ENCODE data around the gene SLC30A1.

Gene SLC30A1

GRCh38 chr1:211534545-211535291 is 44.2 kb downstream of the SLC30A1 start:
- H3K36me3 Mint-ChIP-seq (ENCODE audit: low read depth) = no peaks in the 10 kb centered on the region
- no peak overlapping the region for H3K4me3 Mint-ChIP-seq
- no peak overlapping the region for H3K27ac Mint-ChIP-seq
- H3K27me3 Mint-ChIP-seq (ENCODE audit: low read depth) = peaks cover under 1% of the 10 kb centered on the region
- no peaks in the 10 kb centered on the region for H3K9me3 Mint-ChIP-seq
- H3K4me1 Mint-ChIP-seq (ENCODE audit: low read depth) = peaks cover 3% of the 10 kb centered on the region

GRCh38 chr1:211532088-211532444 is 46.9 kb downstream of the SLC30A1 start:
- Mint-ChIP-seq H3K4me1 (ENCODE audit: low read depth) (peaks cover 15% of the 10 kb centered on the region), H3K9me3 (no peaks in the 10 kb centered on the region), H3K27ac (no peak overlapping the region), H3K27me3 (ENCODE audit: low read depth) (peaks cover 5% of the 10 kb centered on the region), H3K36me3 (ENCODE audit: low read depth) (no peaks in the 10 kb centered on the region), H3K4me3 (no peak overlapping the region)

- Mint-ChIP-seq H3K36me3 (ENCODE audit: low read depth) (no peaks in the 10 kb centered on the region), H3K27ac (no peak overlapping the region), H3K9me3 (no peaks in the 10 kb centered on the region), H3K27me3 (ENCODE audit: low read depth) (peaks cover 5% of the 10 kb centered on the region), H3K4me3 (no peak overlapping the region), H3K4me1 (ENCODE audit: low read depth) (peaks cover 19% of the 10 kb centered on the region)
Measured at GRCh38 chr1:211531194-211532087, 47.5 kb downstream of the SLC30A1 start.

- no peak overlapping the region for H3K27ac Mint-ChIP-seq
- H3K9me3 Mint-ChIP-seq = no peaks in the 10 kb centered on the region
- peaks cover 19% of the 10 kb centered on the region for H3K4me1 Mint-ChIP-seq (ENCODE audit: low read depth)
Measured at GRCh38 chr1:211530102-211530501, 48.9 kb downstream of the SLC30A1 start.

GRCh38 chr1:211529453-211529852 is 49.5 kb downstream of the SLC30A1 start:
- Mint-ChIP-seq H3K4me1 (ENCODE audit: low read depth) (peaks cover 19% of the 10 kb centered on the region), H3K27ac (no peak overlapping the region), H3K9me3 (no peaks in the 10 kb centered on the region), H3K27me3 (ENCODE audit: low read depth) (peaks cover 5% of the 10 kb centered on the region), H3K36me3 (ENCODE audit: low read depth) (no peaks in the 10 kb centered on the region), H3K4me3 (no peak overlapping the region)

More at GRCh38 chr1:211530102-211530501, 48.9 kb downstream of the SLC30A1 start:
- Mint-ChIP-seq H3K36me3 (ENCODE audit: low read depth) (no peaks in the 10 kb centered on the region), H3K27me3 (ENCODE audit: low read depth) (peaks cover 5% of the 10 kb centered on the region), H3K4me3 (no peak overlapping the region)

GRCh38 chr1:211529011-211529410 is 50.0 kb downstream of the SLC30A1 start:
- Mint-ChIP-seq H3K4me3 (no peak overlapping the region), H3K4me1 (ENCODE audit: low read depth) (peaks cover 19% of the 10 kb centered on the region), H3K27me3 (ENCODE audit: low read depth) (peaks cover 5% of the 10 kb centered on the region), H3K9me3 (no peaks in the 10 kb centered on the region), H3K27ac (no peak overlapping the region), H3K36me3 (ENCODE audit: low read depth) (no peaks in the 10 kb centered on the region)

GRCh38 chr1:211527888-211528287 is 51.1 kb downstream of the SLC30A1 start:
- no peaks in the 10 kb centered on the region for H3K36me3 Mint-ChIP-seq (ENCODE audit: low read depth)
- H3K4me1 Mint-ChIP-seq (ENCODE audit: low read depth) = peaks cover 19% of the 10 kb centered on the region
- no peak overlapping the region for H3K4me3 Mint-ChIP-seq
- peaks cover 5% of the 10 kb centered on the region for H3K27me3 Mint-ChIP-seq (ENCODE audit: low read depth)
- H3K9me3 Mint-ChIP-seq = no peaks in the 10 kb centered on the region
- no peak overlapping the region for H3K27ac Mint-ChIP-seq

GRCh38 chr1:211527006-211527405 is 52.0 kb downstream of the SLC30A1 start:
- Mint-ChIP-seq H3K36me3 (ENCODE audit: low read depth) (no peaks in the 10 kb centered on the region), H3K27me3 (ENCODE audit: low read depth) (peaks cover 5% of the 10 kb centered on the region), H3K4me3 (no peak overlapping the region), H3K9me3 (no peaks in the 10 kb centered on the region), H3K4me1 (ENCODE audit: low read depth) (peaks cover 19% of the 10 kb centered on the region), H3K27ac (no peak overlapping the region)

GRCh38 chr1:211526101-211526500 is 52.9 kb downstream of the SLC30A1 start:
- Mint-ChIP-seq H3K4me3 (no peak overlapping the region), H3K36me3 (ENCODE audit: low read depth) (no peaks in the 10 kb centered on the region), H3K27me3 (ENCODE audit: low read depth) (peaks cover 5% of the 10 kb centered on the region), H3K9me3 (no peaks in the 10 kb centered on the region), H3K4me1 (ENCODE audit: low read depth) (peaks cover 19% of the 10 kb centered on the region), H3K27ac (no peak overlapping the region)

- no peak overlapping the region for H3K27ac Mint-ChIP-seq
- no peaks in the 10 kb centered on the region for H3K36me3 Mint-ChIP-seq (ENCODE audit: low read depth)
- peaks cover 18% of the 10 kb centered on the region for H3K4me1 Mint-ChIP-seq (ENCODE audit: low read depth)
- H3K27me3 Mint-ChIP-seq (ENCODE audit: low read depth) = peaks cover 5% of the 10 kb centered on the region
- H3K9me3 Mint-ChIP-seq = no peaks in the 10 kb centered on the region
- H3K4me3 Mint-ChIP-seq = no peak overlapping the region
Measured at GRCh38 chr1:211525101-211525676, 53.8 kb downstream of the SLC30A1 start.

GRCh38 chr1:211524521-211524920 is 54.4 kb downstream of the SLC30A1 start:
- Mint-ChIP-seq H3K27ac (no peak overlapping the region), H3K9me3 (no peaks in the 10 kb centered on the region), H3K4me1 (ENCODE audit: low read depth) (peaks cover 16% of the 10 kb centered on the region), H3K27me3 (ENCODE audit: low read depth) (peaks cover 2% of the 10 kb centered on the region), H3K36me3 (ENCODE audit: low read depth) (no peaks in the 10 kb centered on the region), H3K4me3 (no peak overlapping the region)

GRCh38 chr1:211522804-211523203 is 56.2 kb downstream of the SLC30A1 start:
- Mint-ChIP-seq H3K36me3 (ENCODE audit: low read depth) (no peaks in the 10 kb centered on the region), H3K27me3 (ENCODE audit: low read depth) (no peaks in the 10 kb centered on the region), H3K4me3 (no peak overlapping the region)

More at GRCh38 chr1:211522804-211523203, 56.2 kb downstream of the SLC30A1 start:
- peaks cover 16% of the 10 kb centered on the region for H3K4me1 Mint-ChIP-seq (ENCODE audit: low read depth)
- no peak overlapping the region for H3K27ac Mint-ChIP-seq
- no peaks in the 10 kb centered on the region for H3K9me3 Mint-ChIP-seq

All from T-helper 1 cell treated with Interleukin-12 subunit alpha and Interleukin-12 subunit beta and Interleukin-4 antibody, amounts not matched to agents 30 μg/mL and 1 μg/mL, for 36 hours (primary cell).